SU-DHL-6 (cell line): ENCODE measurements around the gene CTF1.

Experiments used
- H2AFZ ChIP-seq: fragments of 200-600 bp; sonication (generic); 2 replicates; pipeline ENCODE4 v1.6.1; 2014; ENCODE audit warnings: low read depth, mild to moderate bottlenecking, moderate library complexity, mixed read lengths, antibody characterized with exemption, low read length; ENCODE audit not compliant: severe bottlenecking
- H3F3A ChIP-seq: fragments of 200-600 bp; shearing (Covaris generic); 2 replicates; pipeline ENCODE4 v1.6.0; 2016; ENCODE audit warnings: antibody characterized with exemption, mild to moderate bottlenecking; ENCODE audit not compliant: insufficient read depth
- H3K27ac ChIP-seq: fragments of 200-600 bp; sonication (generic); 2 replicates; pipeline ENCODE4 v1.5.1; 2016; ENCODE audit warnings: low read depth, mild to moderate bottlenecking, low read length, moderate library complexity, mixed read lengths
- H3K27me3 ChIP-seq: fragments of 200-600 bp; sonication (generic), shearing (Covaris generic); 2 replicates; pipeline ENCODE4 v1.6.0; 2014; ENCODE audit warnings: mild to moderate bottlenecking, low read length
- H3K36me3 ChIP-seq: fragments of 200-600 bp; sonication (generic); 2 replicates; pipeline ENCODE4 v1.6.1; 2014; ENCODE audit warnings: mild to moderate bottlenecking, low read length, mixed read lengths
- H3K4me2 ChIP-seq: fragments of 300-600, 200-600 bp; shearing (Covaris generic), sonication (generic); 2 replicates; pipeline ENCODE4 v1.6.0; 2014; ENCODE audit warnings: low read length, low read depth, mild to moderate bottlenecking; ENCODE audit not compliant: poor library complexity, severe bottlenecking
- H3K4me3 ChIP-seq: fragments of 200-600 bp; sonication (generic); 2 replicates; pipeline ENCODE4 v1.5.1; 2014; ENCODE audit warnings: antibody characterized with exemption, low read length, mild to moderate bottlenecking, mixed read lengths; ENCODE audit not compliant: insufficient read depth, poor library complexity, severe bottlenecking
- H3K79me2 ChIP-seq: fragments of 200-600 bp; sonication (generic); 2 replicates; pipeline ENCODE4 v1.6.1; 2014; ENCODE audit warnings: mild to moderate bottlenecking, low read length, moderate library complexity; ENCODE audit not compliant: insufficient read depth
- H3K9ac ChIP-seq: fragments of 200-600 bp; sonication (generic); 2 replicates; pipeline ENCODE4 v1.7.0; 2014; ENCODE audit warnings: mild to moderate bottlenecking, low read length
- H3K9me2 ChIP-seq: fragments of 200-600 bp; sonication (generic); replicated peaks from 2 replicates; pipeline ENCODE4 v1.6.1; 2014; ENCODE audit warnings: low read length; ENCODE audit not compliant: insufficient read depth
- H3K9me3 ChIP-seq: fragments of 200-600 bp; sonication (generic); 2 replicates; pipeline ENCODE4 v1.6.1; 2014; ENCODE audit warnings: low read length, mixed read lengths; ENCODE audit not compliant: insufficient read depth
- H4K20me1 ChIP-seq: fragments of 200-600 bp; sonication (generic); 2 replicates; pipeline ENCODE4 v1.6.1; 2014; ENCODE audit warnings: low read depth, mild to moderate bottlenecking, antibody characterized with exemption, low read length, moderate library complexity, mixed read lengths
- CTCF ChIP-seq: fragments of 200-600 bp; sonication (generic); IDR thresholded peaks from one replicate; pipeline ENCODE4 v1.5.1; 2017; ENCODE audit warnings: antibody characterized with exemption, mild to moderate bottlenecking, low read length, moderate library complexity; ENCODE audit not compliant: insufficient read depth, poor library complexity, severe bottlenecking
- EZH2phosphoT487 ChIP-seq: fragments of 200-600 bp; sonication (generic), shearing (Covaris generic); conservative IDR thresholded peaks from 2 replicates; pipeline ENCODE4 v1.6.1; 2018; ENCODE audit warnings: mild to moderate bottlenecking, antibody characterized with exemption, low read length, moderate library complexity, mixed read lengths

The CTF1 gene

DNA sequence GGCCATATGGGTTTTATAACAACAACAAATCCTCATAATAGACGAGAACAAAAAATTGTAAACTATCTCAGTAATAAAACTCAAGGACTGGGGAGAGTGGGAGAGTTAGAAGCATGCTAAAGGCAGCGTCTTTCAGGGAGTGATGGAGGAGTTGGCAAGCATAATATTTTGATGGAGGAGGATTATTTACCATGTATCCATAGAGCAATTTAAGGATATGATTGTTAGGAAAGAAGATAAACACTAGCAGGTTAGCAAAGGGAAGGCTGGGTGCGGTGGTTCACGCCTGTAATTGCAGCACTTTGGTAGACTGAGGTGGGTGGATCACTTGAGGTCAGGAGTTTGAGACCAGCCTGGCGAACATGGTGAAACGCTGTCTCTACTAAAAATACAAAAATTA lies 30.4 kb upstream of the CTF1 start:
- Histone ChIP-seq H3K4me3 (no peak overlapping the region), H3F3A (no peaks in the 10 kb centered on the region), H3K79me2 (no peaks in the 10 kb centered on the region), H3K9me3 (no peaks in the 10 kb centered on the region), H2AFZ (no peak overlapping the region), H3K9me2 (no peaks in the 10 kb centered on the region), H3K27me3 (no peaks in the 10 kb centered on the region), H4K20me1 (no peaks in the 10 kb centered on the region), H3K4me2 (no peak overlapping the region), H3K9ac (no peak overlapping the region), H3K36me3 (no peaks in the 10 kb centered on the region), H3K27ac (no peak overlapping the region)
- no peak for TF ChIP-seq EZH2phosphoT487
- no peak for TF ChIP-seq CTCF

DNA sequence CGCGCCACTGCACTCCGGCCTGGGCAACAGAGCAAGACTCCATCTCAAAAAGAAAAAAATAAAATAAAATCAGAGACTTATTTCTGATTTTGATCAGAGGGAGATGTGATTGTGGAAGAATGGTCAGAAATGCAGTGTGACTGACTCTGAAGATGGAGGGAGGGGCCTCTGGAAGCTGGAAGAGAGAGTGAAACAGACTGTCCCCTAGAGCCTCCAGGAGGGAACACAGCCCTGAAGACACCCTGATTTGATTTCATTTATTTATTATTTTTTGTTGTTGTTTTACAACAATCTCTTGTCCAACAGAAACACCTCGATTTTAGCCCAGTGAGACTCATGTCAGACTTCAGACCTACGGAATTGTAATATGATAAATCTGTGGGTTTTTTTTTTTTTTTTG lies 28.7 kb upstream of the CTF1 start:
- H3K4me2 ChIP-seq = no peak overlapping the region
- no peak overlapping the region for H2AFZ ChIP-seq
- H4K20me1 ChIP-seq = no peaks in the 10 kb centered on the region
- H3K9ac ChIP-seq = no peak overlapping the region
- H3K27me3 ChIP-seq = no peaks in the 10 kb centered on the region
- no peak for TF ChIP-seq CTCF
- TF ChIP-seq EZH2phosphoT487 = no peak
- H3K9me2 ChIP-seq = no peaks in the 10 kb centered on the region
- no peaks in the 10 kb centered on the region for H3K79me2 ChIP-seq
- no peak overlapping the region for H3K27ac ChIP-seq
- no peaks in the 10 kb centered on the region for H3F3A ChIP-seq
- no peak overlapping the region for H3K4me3 ChIP-seq
- H3K36me3 ChIP-seq = no peaks in the 10 kb centered on the region
- no peaks in the 10 kb centered on the region for H3K9me3 ChIP-seq

DNA sequence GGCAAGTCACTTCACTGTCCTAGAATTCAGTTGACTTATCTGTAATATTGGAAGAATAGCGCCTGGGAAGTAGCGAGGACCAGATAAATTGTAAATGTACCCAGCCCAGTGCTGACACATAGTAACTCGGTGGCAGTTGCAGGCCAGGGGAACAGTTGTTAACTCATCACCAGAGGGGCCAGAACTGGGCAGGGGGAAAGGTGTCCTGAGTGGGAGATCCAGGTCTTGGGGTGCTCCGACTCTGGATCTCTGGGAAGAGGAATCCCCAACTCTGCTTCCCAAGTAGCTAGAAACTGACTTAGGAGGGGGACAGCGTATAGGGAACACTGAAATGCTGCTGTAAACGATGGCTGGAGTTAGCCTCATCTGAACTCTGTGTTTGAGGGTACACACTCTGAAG lies 25.5 kb upstream of the CTF1 start:
- Histone ChIP-seq H4K20me1 (no peaks in the 10 kb centered on the region), H3K9me2 (no peaks in the 10 kb centered on the region), H3K9me3 (no peaks in the 10 kb centered on the region), H3K36me3 (no peaks in the 10 kb centered on the region), H3K27ac (no peak overlapping the region), H3K79me2 (no peaks in the 10 kb centered on the region), H3K4me3 (no peak overlapping the region), H2AFZ (no peak overlapping the region), H3K27me3 (no peaks in the 10 kb centered on the region), H3K4me2 (no peak overlapping the region), H3K9ac (no peak overlapping the region), H3F3A (no peaks in the 10 kb centered on the region)
- TF ChIP-seq EZH2phosphoT487 (no peak), CTCF (no peak)
